Stimulated activated CD8-positive, alpha-beta memory T cell treated with anti-CD3 and anti-CD28 coated beads, Interleukin-7, amount 100 ng/mL, for 1 hour (primary cell): Measurements from ENCODE around the gene SAMD14.
A peak's percentile ranks its signal among the peaks of the same experiment; 100 is the strongest.

Source experiments
- DNase-seq, 2 donors: peaks; one replicate each; pipeline ENCODE4 v3.0.0-alpha.2; 2020; ENCODE audit warnings: low read depth in 2 of 2

Gene SAMD14

GRCh38 chr17:50097455-50097854 is 32.5 kb downstream of the SAMD14 start:
- DNase-seq: no peak

DNA sequence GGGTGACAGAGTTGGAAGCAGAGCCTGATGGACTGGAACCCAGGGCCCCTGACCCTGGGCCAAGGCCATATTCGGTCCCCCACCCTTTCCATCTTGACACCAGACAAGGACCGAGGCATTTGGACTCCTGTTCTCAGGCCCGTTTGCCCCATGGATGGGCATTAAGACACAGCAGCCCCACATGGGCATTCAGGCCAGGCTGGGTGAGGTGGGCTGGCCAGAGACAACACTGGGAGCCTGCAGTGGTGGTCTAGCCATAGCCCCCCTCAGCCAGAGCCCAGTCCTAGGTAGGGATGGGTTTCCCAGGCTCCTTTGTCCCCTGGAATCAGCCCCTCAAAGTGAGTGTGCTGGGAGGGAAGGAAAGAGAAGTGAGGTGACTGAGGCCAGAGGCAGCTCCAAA is 33.2 kb downstream of the SAMD14 start:
- DNase-seq: no peak

DNA sequence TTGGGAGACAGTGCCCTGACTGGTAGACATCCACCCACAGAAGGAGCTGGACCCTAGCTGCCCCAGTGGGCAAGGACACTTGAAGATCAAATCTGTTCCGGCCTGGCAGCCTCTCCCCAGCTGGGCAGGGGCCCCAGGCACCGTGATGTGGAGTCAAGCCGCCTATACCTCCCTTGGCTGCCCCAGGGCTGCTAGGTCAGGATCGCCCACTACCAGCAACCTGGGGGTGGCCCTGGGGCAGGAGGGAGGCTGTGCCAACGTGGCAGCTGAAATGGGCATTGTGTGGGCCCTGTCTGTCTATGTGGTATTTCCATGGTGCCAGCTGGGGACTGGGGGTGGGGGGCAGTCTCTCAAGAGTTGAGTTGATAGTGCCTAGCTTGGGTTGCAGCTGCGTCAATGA is 33.9 kb downstream of the SAMD14 start:
- DNase-seq: no peak

- no peak for DNase-seq
These were observed 34.3 kb downstream of the SAMD14 start for GRCh38 chr17:50095626-50096037.

DNA sequence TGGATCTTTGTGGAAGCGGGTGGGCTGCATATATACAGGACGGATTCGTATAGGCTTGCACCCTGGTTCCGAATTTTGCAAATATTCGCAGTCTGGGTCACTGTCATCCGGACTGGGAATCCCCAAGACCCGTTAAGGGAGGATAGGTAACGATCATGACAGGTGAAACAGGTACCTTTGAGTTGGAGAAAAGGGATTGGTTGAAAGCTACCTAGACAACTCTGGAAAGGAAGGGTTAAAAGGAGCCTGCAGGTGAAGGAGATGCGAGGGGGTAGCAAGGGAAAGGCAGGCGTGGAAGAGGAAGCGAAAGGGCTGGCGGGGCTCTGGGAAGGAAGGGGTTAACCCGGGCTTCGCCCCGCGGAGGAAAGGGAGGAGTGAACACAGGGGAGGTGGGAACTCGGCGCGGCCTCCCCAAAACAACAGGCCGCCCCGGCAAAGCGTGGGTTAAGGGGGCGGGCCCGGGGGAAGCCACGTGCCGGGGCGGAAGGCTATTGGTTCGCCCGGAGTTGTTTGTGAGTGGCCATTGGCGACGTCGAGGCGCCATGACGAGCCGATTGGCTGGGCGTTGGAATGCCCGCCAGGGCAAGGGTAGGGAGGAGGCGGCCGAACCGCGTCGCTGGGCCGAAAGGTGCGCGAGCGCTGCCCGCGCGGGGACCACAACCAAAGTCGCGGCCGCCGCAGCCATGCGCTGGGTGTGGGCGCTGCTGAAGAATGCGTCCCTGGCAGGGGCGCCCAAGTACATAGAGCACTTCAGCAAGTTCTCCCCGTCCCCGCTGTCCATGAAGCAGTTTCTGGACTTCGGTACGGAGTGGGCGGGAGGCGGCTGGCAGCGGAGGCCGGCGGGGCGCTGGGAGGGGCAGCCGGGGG is 35.0 kb downstream of the SAMD14 start, which contains the start of gene PDK2:
PDK2 (plus strand) TSS at position 599 of the 867 bp plus-strand sequence; CDS start at position 684, 85 bp downstream.
- DNase-seq: peak; percentile 91 to 92

GRCh38 chr17:50094243-50094752 is 35.7 kb downstream of the SAMD14 start:
- DNase-seq: peak; percentile 83 to 93

DNA sequence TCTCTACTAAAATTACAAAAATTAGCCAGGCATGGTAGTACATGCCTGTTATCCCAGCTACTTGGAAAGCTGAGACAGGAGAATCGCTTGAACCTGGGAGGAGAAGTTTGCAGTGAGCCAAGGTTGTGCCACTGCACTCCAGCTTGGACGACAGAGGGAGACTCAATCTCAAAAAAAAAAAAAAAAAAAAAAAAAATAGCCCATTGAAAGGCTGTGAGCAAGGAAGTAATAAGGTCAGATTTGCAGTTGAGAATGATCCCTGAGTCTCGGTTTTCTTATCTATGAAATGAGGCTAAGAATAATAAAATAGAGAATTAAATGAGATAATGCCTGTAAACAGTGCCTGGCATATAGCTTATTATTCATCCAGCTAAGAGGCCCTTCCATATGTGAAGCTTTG is 36.2 kb downstream of the SAMD14 start:
- no peak for DNase-seq

GRCh38 chr17:50093246-50093645 is 36.7 kb downstream of the SAMD14 start:
- no peak for DNase-seq

- DNase-seq: no peak
These were observed 38.1 kb downstream of the SAMD14 start for GRCh38 chr17:50091918-50092285.

DNA sequence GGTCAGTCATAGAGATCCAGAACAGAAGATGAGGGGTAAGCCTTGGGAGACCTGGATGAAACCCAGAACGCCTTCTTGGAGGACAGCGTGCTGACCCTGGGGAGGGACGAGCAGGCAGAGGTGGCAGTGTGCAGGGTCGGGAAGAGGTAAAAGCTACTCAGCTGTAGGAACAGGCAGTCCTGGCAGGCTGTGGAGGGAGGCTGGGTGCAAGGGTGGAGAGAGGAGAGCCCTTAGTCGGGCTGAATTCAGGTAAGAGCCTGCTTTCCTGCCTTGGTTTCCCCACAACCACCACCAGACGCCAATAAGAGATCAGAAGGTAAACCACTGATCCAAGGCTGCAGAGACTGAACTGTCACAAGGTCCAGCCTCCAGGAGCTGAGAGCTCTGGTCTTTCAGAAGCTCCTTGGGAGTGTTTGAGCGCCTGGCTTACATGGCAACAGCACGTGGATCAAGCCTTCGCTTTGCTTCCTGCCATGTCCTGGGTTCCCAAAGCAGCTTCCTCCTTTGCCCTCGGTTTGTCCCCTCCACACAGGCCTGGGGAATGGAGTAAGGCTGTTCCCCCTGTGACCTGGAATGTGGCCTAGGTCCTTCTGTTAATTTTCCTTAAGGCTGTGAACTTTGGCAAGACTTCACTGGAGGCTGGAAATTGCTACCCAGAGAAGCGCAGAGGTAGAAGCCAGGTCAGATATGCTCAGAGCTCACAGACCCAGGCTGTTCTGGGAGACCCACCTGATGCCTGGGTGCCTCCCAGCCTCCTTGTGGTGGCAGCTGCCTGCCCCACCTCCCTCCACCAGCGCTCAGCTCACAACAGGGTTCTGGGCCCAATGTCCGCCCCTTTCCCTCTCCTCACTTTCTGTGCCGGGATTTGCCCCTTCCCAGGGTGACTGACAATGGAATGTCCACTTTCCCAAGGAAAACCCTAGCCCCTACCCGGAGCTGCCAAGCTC is 38.7 kb downstream of the SAMD14 start:
- DNase-seq: no peak

DNA sequence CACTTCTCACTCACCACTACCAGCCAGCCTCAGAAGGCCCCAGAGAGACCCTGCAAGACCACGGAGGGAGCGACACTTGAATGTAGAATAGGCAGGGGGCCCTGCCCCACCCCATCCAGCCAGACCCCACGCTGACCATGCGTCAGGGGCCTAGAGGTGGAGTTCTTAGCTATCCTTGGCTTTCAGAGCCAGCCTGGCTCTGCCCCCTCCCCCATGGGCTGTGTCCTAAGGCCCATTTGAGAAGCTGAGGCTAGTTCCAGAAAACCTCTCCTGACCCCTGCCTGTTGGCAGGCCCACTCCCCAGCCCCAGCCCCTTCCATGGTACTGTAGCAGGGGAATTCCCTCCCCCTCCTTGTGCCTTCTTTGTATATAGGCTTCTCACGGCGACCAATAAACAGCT is 39.9 kb downstream of the SAMD14 start:
- DNase-seq: no peak

- no peak for DNase-seq
These were observed 40.8 kb downstream of the SAMD14 start for GRCh38 chr17:50088952-50089825.

GRCh38 chr17:50087912-50088405 is 42.0 kb downstream of the SAMD14 start:
- DNase-seq: no peak

- DNase-seq: peak; percentile 44 to 61
These were observed 42.6 kb downstream of the SAMD14 start for GRCh38 chr17:50087246-50087911.

DNA sequence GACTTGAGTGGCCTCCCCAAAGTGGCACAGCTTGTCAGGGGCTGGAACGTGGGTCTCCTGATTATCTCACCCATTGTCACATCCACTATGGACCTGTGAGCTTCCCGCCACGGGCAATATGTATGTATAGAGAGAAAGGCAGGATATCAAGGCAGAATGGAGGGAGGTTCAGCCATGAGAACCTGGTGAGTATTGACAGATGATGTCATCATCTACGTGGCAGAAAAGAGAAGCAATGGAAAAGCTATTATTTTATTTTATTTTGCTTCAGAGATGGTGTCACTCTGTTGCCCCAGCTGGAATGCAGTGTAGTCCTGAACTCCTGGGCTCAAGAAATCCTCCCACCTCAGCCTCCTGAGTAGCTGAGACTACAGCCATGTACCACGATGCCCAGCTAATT is 48.2 kb downstream of the SAMD14 start:
- no peak for DNase-seq

DNA sequence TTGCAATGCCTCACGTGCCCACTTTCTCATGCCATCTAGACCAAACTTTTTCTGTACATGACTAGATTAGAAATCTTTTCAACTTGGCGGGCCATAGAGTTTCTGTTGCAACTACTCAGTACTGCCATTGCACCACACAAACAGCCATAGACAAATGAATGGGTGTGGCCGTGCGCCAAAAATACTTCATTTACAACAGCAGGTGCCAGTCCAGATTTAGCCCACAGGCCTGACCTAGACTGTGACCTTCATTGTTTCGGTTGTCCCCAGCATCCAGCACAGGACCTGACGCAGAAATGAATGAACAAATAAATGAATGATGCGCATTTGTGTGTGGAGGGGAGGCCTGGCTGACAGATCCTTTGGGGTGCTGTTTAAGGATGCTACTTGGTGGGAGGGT is 49.1 kb downstream of the SAMD14 start:
- no peak for DNase-seq

- no peak for DNase-seq
These were observed 49.9 kb downstream of the SAMD14 start for GRCh38 chr17:50080096-50080480.

DNA sequence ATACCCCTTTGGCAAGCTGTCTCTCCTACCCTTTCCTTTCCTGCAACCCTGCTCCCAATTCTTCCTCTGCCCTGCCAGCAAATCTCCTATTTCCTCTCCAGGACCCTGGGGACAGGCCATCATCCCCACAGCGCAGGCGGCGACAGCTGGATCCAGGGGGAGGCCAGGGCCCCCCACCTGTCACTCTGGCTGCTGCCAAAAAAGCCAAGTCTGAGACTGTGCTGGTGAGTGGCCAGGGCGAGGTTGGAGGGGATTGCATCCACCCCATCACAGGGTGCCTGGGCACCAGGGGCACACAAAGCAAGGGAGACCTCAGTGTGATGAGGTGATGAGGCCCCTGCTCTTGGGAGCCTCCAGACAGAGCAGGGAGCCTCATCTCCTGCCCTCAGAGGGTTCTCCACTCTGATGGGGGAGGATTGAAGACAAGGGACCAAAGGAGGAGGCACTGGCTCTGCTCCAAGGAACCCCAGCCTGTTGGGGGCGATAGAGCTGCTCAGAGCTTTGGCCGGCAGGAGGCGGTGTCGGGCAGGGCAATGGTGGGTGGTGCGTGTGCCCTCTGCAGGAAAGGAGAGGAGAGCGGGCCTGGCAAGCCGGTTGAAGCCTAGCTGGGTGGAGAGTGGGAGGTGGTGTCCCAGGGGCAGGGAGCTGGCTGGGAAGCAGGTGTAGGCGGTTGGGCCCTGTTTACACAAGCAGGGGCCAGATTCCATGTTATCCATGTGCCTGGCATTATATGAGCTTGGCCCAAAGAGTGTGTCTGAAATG is 50.4 kb downstream of the SAMD14 start:
- DNase-seq: no peak

DNA sequence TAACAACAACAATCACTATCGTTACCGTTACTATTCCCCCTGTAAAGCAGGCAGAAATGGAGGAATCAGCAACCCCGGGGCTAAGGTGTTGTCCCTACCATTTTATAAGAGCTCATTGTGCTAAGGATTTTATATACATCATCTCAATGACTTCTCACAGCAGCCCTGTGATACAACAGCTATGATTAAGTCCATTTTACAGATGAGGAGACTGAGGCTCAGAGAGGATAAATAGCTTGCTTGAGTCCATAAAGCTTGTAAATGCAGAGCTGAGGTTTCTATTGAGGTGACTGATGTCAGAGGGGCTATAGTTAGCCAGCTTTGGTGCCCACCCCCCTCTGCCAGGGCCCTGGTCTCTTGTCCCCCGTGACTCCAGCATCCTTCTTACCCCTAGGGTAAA is 51.5 kb downstream of the SAMD14 start:
- no peak for DNase-seq
